DMS153 treated with DMSO at 0.1 percent for 48 hours (cell line): ENCODE results near the gene TEX26.
"Not testable (repeated sequence)": the region's sequence is repeated elsewhere in the genome, so short reads cannot be mapped to it uniquely, and the experiment has no call there.

ENCODE experiments used
- DNase-seq: peaks from one replicate; lab custom pipeline; 2025; ENCODE audit not compliant: unreplicated experiment; lab: John Stamatoyannopoulos, UW

Gene TEX26

DNA sequence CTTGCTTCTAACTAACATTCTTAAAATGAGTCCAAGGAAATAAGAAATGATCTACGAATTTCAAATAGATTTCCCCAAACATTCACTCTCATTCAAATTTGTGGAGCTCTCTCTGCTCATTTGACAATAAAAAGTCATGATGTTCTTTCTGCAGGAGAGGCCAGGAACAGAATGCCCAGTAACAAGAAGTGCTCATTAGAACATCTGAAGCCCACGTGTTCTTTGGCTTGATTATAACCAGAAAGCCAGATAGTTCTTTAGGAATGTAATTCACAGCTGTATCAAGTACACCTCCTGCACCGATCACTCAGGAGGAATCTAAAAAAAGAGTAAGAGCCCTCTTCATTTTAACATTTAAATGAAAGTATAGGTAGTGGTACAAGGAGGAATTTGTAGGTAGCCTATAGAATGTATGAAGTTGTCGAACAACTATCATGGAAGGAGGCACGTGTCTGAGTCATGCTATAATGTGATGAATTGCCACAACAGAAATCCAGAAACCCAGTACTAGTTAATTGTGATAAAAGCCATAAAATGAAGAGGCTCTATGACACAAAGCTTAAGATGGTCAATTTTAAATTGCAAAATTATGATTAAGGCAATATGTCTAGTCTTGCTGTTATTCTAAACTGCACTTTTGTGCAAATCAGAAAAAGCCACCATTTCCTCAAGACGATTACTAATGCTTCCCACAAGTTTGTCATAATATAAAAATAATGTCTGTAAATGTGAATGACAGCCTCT, 13.6 kb upstream of the TEX26 start:
- no peak for DNase-seq

DNA sequence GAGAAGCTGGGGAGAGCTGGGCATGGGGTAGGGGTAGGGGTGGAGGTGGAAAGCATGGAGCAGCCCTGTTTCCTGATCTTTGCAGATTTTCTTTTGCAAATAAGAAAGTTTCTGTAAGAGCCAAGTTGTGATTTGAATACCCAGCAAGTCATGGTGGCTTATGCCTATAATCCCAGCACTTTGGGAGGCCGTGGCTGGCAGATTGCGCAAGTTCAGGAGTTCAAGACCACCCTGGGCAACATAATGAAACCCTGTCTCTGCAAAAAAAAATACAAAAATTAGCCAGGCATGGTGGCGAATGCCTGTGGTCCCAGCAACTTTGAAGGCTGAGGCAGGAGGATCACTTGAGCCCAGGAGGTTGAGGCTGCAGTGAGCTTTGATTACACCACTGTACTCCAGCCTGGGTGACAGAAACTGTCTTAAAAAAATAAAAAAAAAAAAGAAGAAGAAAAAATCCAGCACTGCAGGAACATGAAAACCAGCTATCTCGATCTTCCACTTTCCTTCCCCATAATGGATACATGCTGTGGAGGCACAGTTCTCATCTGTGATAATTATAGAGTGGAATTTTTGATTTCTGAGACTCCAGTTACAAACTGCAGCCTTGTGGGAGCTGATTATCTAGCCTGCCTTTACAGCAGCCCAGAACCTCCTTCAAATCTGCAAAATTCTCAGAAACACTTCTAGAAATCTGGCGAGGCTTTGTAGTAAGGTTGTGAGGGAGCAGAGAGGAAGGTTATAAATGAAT, 12.1 kb upstream of the TEX26 start:
- no peak for DNase-seq

DNA sequence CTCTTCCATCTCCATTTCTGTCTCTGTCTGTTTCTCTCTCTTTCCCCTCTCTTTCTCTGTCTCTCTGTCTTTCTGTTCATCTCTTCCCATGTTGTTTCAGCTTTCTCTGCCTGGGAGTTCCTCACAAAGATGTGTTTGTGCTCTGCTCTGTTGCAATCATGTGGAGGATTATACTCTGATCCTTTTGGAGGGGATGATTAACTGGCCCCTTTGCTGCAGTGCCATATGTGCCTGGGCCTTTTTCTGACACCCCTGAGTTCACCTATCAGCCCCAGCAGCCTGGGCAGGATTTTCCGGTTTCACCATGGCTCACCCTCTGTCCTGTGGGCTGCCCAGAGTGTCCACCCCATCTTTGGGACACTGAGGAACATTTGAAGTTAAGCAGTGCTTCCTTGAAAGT, 9.0 kb upstream of the TEX26 start:
- no peak for DNase-seq

DNA sequence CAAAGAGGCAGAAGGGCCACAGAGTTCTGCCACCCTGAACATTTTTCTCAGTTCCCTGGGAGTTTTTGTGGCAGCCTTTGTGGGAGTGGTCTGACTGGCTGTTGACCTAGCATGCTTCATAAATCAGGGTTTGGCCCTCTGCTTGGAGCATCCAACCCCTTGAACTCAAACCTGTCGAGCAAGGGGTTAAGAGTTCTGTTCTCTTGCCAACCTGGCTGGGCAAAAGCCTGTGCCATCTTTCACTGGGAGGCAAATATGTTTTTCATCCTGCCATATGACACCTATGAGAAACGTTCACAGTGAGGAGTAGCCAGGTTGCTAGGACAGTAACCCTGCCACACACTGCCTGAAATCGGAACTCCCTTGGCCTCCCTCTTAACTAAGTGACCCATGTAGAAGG, 7.7 kb upstream of the TEX26 start:
- no peak for DNase-seq

DNA sequence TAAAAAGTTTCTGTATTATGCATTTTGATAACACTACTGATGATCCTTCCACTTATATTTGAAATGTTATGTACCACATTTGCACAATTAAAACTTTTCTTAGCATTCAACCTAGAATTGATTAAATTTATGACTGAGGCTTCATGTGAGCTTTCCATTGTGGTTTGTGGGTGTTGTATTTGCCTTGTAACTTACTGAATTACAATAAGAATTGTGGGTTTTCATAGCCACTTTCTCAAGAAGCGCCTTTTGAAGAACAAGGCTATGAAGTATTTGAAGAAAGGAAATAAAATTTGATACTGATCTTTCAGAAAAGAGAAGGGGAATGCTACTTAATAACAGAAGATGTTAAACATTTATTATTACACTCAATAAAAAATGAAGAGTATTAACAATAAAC, 7.0 kb upstream of the TEX26 start:
- no peak for DNase-seq

DNA sequence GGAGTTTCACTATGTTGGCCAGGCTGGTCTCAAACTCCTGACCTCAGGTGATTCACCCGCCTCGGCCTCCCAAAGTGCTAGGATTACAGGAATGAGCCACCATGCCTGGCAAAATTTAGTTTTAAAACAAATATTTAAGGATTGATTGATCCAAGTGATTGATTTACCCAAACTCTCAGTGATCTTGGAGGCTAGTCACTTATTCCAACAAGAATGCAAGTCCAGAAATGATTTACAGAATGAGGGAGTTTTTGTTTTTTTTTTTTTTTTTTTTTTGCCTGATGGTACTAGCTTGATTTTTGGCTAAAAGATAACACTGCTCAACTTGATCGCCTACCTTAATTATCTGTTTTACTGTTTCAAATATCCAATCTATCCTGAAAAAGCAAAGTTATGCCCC, 5.7 kb upstream of the TEX26 start:
- DNase-seq: no peak

DNA sequence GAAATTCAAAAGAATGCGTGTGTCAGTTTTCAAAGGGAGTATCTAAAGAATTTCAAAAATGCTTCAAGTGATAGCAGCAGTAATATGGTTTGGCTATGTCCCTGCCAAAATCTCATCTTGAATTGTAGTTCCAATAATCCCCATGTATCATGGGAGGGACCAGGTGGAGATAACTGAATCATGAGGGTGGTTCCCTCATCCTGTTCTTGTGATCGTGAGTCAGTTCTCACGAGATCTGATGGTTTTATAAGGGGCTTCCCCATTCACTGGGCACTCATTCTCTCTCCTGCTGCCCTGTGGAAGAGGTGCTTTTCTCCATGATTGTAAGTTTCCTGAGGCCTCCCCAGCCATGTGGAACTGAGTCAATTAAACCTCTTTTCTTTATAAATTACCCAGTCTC, 5.3 kb upstream of the TEX26 start:
- not testable (repeated sequence) for DNase-seq

DNA sequence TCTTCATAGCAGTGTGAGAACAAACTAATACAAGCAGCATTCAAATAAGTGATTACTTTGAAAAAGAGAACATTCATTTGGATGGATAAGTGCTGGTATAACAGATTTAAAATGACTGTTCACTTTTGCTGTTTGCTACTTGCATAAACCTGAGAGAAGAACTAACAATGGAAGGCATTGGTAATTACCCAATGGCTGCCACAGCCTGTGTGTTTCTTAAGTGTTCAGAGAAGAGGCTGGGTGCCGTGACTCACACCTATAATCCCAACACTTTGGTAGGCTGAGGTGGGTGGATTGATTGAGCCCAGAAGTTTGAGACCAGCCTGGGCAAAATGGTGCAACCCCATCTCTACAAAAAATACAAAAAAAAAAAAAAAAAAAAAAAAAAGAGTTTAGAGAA, 4.9 kb upstream of the TEX26 start:
- no peak for DNase-seq

DNA sequence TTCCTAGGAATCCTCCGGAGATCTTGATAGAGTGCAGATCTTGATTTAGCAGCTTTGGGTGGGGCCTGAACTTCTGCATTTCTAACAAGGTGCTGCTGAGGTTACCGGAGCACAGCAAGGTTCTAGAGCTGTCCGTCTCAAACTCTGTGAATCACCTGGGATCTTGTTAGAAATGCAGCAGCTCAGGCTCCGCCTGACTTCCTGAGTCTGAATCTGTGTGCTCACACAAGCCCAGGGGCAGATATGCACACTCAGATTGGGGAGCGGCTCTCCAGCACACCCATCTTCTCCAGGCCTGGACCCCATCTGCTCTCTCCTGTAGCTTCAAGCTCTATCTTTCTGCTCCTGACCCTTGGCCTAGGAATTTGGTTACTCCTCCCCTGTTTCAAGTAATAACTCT, 3.5 kb upstream of the TEX26 start:
- DNase-seq: no peak

DNA sequence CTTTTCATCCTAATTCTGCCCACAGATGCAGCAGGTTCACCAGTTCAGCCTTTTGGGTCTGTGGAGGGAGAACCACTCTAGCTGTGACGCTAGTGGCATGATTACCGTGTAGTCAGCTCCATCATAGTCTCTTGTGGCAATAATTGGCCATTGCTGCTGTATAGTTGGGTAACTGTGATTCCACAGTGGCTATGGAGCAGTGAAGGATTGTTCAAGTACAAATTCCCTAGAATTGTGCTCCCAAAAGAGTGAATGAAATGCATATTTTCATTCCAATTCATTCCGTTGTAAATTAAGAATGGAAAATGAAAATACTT, 856 bp downstream of the TEX26 start:
- no peak for DNase-seq

DNA sequence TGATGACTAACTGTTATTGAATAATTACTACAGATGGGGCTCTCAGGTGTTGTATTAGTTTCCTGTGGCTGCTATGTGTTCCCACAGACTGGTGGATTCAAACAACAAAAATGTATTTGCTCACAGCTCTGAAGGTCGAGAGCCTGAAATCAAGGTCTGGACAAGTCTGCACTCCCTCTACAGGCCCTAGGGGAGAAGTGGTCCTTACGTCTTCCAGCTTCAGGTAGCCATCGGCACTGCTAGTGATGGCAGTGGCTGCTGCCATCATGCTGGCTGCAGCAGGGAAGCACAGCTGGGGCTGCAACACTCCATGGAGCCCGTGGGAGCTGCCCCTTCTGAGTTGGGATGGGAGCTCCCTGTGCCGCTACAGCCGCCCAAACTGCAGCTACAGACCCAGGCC, 1.9 kb downstream of the TEX26 start:
- no peak for DNase-seq

DNA sequence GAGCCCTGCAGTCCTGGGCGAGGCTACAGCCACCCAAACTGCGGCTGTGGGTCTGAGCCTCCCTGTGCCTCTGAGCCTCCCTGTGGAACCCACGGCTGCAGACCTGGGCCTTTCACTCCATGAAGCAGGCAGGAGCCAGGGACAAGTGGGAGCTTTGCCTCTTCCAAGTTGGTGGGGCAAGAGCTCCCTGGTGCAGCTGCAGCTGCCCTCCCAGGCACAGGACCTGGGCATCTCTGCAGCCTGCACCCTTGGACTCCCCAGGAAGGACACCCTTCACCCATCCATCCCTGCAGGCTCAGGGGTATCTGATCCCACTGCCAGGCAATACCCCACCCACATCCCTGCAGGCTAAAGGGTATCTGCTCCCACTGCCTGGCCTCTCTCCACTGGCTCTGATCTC, 2.3 kb downstream of the TEX26 start:
- no peak for DNase-seq

DNA sequence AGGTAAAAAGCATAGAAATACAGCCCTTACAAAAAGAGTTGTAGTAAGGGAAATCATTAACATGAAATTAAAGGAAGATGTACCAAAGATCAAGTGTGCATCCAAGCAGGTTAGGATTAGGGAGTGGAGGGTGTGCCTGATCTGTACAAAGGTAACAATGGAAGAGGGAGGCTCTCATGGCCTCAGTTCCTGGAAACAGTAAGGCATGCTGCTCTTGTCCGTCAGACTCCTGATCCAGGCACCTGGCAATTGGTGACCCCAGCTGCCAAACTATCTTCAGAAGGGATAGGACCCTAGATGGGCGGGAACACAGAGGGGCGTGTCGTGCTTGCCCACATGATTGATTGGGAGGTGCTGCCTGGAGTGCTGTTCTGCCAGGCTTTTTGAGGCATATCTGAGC, 4.5 kb downstream of the TEX26 start:
- DNase-seq: no peak

DNA sequence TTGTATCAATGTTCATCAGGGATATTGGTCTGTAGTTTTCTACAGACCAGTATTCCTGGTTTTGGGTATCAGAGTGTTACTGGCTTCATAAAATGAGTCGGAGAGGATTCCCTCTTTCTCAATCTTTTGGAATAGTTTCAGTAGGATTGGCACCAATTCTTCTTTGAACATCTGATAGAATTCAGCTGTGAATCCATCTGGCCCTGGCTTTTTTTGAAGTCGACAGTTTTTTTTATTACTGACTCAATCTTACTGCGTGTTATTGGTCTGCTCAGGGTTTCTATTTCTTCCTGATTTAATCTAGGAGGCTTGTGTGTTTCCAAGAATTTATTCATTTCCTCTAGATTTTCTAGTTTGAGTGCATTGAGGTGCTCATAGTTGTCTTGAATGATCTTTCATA, 11.4 kb downstream of the TEX26 start:
- no peak for DNase-seq

DNA sequence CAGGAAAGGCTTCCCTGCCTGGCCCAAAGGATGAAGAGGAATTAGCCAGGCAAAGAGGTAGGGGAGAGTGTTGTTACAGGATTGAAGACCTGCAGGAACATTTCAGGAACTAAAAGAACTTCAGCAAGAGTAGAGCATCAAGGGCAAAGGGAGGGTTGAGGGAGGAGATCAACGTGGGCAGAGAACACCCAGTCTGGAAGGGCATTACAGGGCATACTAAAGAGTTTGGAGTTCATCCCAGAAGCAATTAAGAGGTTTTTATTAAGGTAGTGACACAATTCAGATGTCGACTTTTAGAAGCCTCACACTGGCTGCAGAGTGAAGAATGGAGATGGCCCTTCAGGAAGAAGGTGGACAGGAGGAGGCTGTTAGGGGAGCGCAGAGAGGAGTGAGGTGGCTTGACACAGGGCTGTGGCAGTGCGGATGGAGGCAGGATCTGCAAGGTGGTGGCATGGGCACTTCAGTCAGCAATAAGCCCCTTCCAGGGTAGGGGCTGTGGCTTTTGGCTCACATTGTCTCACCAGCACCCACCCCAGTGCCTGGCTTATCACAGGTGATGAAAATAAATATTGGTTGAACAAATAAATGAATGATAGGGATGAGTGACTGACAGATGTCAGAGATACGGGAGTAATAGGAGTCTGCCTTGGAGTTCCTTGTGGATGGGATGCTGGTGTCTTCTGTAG, 24.9 kb downstream of the TEX26 start:
- DNase-seq: no peak

DNA sequence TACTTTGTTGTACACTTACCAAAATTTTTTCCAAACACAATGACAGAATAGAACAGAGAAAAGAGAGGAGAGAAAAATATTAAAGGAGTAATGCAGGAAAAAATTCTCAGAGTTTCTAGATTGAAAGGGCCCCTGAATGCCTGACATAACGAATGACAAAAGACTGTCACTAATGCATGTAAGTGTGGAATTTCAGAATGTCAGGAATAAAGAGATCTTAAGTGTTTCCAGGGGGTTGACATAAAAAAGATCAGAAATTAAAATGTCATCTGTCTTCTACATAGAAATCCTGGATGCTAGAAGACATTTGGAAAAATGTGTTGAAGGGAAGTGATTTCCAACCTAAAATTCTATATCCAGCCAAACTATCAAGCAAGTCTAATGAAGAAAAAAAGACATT, 27.2 kb downstream of the TEX26 start:
- no peak for DNase-seq

DNA sequence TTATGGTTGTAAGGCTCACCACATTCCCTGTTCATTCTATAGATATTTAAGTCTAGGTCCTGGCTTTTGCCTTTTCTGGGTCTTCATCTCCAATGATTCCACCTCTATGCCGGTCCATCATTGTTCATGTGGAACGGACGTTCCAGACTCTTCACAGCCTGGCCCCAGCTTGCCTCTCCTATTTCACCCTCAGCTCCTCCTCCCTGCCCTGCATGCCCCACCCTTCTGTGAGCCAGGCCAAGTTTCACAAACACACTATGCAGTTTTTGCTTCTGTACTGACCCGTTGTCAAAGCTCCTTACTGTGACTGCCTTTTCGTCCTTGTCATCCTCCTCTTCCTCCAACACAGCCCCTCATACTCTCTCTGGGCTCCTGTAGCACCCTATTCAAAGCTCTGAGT, 31.3 kb downstream of the TEX26 start:
- DNase-seq: no peak

DNA sequence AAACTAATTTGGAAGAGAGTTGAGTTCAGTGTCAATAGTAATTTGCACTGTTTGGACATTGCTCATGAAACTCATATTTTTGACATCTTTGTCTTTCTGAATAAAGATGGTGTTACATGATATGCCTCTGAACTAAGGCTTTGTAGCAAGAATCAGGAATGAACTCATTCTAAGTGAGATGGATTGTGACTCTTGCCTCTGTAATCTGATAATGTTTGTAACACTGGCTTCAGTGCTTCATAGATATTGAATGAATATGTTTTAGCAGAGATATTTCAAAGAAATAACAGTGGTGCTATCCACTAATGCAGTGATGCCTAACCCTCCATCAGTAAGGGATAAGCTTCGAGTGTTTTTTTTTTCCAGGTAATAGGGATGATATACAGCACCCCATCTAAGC, 32.9 kb downstream of the TEX26 start:
- no peak for DNase-seq

DNA sequence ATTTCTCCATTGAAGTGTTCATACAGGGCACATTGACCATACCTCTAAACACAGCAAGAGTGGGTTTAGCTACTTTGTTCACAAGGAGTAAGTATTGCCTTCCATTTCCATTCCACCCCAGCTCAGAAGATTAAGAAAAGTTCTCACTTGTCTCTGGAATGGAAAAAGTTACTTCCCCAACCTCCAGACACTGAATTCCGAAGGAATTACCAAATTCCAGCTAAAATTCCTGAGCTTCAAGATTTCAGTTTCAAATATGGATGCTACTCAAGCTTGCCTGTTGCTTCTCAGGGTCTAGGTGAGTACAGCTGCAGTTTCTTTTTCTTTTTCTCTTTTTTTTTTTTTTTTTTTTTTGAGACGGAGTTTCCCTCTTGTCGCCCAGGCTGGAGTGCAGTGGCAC, 33.6 kb downstream of the TEX26 start:
- no peak for DNase-seq

DNA sequence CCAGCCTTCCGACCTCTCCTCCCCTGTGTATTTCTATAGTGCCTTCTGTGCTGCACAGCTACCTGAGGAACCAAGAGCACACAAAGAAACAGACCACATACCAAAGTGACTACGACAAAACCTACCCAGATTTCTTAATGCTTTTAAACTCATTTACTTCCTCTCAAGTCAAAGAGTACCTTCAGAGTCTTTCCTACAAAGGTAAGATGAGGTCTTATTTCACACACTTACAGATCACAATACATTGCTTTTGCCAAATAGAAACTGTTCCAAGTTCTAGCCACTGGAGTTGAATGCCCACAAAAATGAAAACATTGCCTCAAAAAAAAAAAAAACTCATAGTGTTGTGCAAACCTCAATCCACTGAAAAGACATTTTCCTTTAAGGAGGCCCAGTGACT, 36.4 kb downstream of the TEX26 start:
- no peak for DNase-seq

DNA sequence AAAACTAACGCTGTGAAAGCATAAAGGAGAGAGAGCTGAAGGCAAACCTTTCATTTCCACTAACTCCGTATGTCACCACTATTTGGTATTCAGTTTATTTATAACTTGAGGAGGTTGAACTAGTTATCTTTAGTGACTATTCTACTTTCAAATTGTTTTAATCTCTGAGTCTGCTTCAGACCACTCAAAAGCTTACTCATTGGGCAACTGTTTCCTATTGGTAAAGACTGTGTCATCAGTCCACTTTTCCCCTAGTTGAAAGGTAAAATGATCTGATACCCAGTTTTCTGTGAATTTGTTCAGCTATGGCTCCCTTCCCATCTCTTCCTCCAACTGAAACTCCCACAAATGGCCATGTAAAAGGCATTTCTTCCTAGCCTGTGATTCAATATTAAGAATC, 39.1 kb downstream of the TEX26 start:
- no peak for DNase-seq

DNA sequence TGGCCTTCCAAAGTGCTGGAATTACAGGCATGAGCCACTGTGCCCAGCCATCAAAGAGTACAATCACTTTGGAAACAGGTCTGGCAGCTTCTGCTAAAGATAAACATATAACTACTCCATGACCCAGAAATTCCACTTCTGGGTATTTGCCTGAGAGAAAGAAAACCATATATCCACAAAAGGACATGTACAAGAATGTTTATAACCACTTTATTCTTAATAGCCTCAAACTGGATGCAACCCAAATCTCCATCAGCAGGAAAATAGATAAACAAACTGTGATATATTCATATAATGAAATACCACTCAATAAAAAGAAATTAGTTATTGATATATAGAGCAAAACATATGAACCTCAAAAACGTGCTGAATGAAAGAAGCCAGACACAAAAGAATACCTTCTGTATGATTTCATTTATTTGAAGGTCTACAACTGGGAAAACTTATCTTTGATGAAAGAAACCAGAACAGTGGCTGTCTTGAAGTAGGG, 40.5 kb downstream of the TEX26 start:
- DNase-seq: no peak
